Mucosa of descending colon (tissue), 3 donors: ENCODE results near the gene C11orf86. TPM values are rescaled to one million over a fixed set of nuclear protein-coding genes. Genes with fewer than 3 reads are reported as not detected.

Source experiments
- ATAC-seq: fragments of 200-7000 bp; cut with Tn5 transposase; one replicate; pipeline ENCODE4 v1.9.1; 2020; ENCODE audit warnings: mild to moderate bottlenecking, moderate library complexity
- DNase-seq, 3 donors: peaks; one replicate each; pipeline ENCODE4 v3.0.0-alpha.2; 2020
- H3K36me3 ChIP-seq: fragments of 200-600 bp; one replicate; pipeline ENCODE4 v1.8.0; 2021; ENCODE audit warnings: low read depth, mild to moderate bottlenecking
- H3K4me1 ChIP-seq: fragments of 200-600 bp; one replicate; pipeline ENCODE4 v1.8.0; 2021; ENCODE audit warnings: low read depth, mild to moderate bottlenecking
- H3K4me3 ChIP-seq: fragments of 200-600 bp; one replicate; pipeline ENCODE4 v1.8.0; 2021; ENCODE audit warnings: mild to moderate bottlenecking
- H3K9me3 ChIP-seq: fragments of 200-600 bp; one replicate; pipeline ENCODE4 v1.8.0; 2021; ENCODE audit warnings: mild to moderate bottlenecking
- intact Hi-C, 2 donors: fragments of 100-400 bp; cut with DNase I in 1 of 2; cut with micrococcal nuclease in 1 of 2; formaldehyde crosslinking; loops; one replicate each; pipeline versions ENCODE4 v1.11.0 to v1.11.1; 2022; cut with DNase I, micrococcal nuclease
- total RNA-seq, 3 donors: library from RNA; stranded (reverse); fragmentation: NEBNext Ultra II Directional in 2 of 3; extraction: Animal tissue kit (Norgen Biotek cat#: 25700) in 2 of 3; gene quantifications; one replicate each; pipeline versions ENCODE4 v1.2.1 to v1.2.4, GENCODE V29; 2021 to 2023
- TF ChIP-seq, protein P1 (sequence below): fragments of 200-600 bp; IDR thresholded peaks from one replicate; pipeline ENCODE4 v1.8.0; 2022; ENCODE audit warnings: antibody characterized with exemption, mild to moderate bottlenecking
- donor health status: DM: no; HTN: no; CAD: no; lungs with moderate emphysema.
- donor health status: DM: no; HTN: no; CAD: no.
- donor health status: DM: no; HTN: yes; CAD: no.

The C11orf86 gene
- total RNA-seq, 3 donors from 2014 or later = 26.9 to 51.5 (median 38.3) TPM

DNA sequence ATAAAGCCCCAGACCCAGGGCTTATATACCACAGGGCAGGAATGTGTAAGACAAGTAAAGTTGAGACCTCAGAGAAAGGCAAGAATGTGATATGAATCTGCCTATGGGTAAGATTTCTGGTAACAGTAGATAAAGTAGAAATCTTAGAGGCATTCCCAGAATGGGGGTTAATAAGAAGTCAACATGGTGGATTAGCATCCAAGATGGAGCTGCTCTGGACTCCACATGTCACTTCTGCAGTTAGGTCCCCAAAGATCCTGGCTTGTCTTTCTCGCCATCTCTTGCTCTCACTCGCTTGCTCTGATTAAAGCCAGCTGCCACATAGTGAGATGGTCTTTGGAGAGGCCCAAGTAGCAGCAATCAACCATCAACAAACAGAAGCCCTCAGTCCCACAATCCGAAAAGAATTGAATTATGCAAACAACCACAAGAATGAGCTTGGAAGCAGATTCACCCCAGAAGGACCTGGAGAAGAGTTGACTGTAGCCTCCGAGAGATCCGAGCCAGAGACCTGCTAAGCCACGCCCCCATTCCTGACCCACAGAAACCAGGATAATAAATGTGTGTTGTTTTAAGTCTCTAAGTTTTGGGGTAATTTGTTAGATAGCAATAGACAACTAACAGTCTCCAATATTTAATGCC, 5.4 kb upstream of the C11orf86 start:
- DNase-seq = no peak
- Histone ChIP-seq H3K4me1 (peaks cover 3% of the 10 kb centered on the region), H3K4me3 (no peak overlapping the region), H3K36me3 (no peaks in the 10 kb centered on the region), H3K9me3 (no peaks in the 10 kb centered on the region)
- ATAC-seq = no peak
- intact Hi-C loops = no loop called here
- TF ChIP-seq, protein P1, sequence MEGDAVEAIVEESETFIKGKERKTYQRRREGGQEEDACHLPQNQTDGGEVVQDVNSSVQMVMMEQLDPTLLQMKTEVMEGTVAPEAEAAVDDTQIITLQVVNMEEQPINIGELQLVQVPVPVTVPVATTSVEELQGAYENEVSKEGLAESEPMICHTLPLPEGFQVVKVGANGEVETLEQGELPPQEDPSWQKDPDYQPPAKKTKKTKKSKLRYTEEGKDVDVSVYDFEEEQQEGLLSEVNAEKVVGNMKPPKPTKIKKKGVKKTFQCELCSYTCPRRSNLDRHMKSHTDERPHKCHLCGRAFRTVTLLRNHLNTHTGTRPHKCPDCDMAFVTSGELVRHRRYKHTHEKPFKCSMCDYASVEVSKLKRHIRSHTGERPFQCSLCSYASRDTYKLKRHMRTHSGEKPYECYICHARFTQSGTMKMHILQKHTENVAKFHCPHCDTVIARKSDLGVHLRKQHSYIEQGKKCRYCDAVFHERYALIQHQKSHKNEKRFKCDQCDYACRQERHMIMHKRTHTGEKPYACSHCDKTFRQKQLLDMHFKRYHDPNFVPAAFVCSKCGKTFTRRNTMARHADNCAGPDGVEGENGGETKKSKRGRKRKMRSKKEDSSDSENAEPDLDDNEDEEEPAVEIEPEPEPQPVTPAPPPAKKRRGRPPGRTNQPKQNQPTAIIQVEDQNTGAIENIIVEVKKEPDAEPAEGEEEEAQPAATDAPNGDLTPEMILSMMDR = no peak

DNA sequence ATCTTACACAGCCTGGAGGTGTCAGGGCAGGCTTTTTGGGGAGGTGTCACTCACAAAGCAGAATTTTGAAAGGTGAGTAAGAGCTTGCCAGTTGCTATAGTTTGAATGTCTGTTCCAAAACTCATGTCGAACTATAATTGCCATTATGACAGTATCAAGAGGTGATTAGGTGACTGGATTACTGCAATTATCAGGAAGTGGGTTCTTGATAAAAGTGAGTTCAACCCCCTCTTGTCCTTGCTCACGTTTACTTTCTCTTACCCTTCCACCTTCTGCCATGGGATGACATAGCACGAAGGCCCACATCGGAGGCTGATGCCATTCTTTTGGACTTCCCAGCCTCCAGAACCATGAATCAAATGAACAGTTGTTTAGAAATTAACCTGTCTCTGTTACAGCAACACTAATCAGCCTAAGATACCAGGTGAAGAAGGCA, 4.7 kb upstream of the C11orf86 start:
- TF ChIP-seq, protein P1 = no peak
- H3K4me3 ChIP-seq = no peak overlapping the region
- DNase-seq (no peak), ATAC-seq (no peak)
- H3K4me1 ChIP-seq = peaks cover 3% of the 10 kb centered on the region
- no peaks in the 10 kb centered on the region for H3K9me3 ChIP-seq
- H3K36me3 ChIP-seq = no peaks in the 10 kb centered on the region
- intact Hi-C loops = no loop called here

DNA sequence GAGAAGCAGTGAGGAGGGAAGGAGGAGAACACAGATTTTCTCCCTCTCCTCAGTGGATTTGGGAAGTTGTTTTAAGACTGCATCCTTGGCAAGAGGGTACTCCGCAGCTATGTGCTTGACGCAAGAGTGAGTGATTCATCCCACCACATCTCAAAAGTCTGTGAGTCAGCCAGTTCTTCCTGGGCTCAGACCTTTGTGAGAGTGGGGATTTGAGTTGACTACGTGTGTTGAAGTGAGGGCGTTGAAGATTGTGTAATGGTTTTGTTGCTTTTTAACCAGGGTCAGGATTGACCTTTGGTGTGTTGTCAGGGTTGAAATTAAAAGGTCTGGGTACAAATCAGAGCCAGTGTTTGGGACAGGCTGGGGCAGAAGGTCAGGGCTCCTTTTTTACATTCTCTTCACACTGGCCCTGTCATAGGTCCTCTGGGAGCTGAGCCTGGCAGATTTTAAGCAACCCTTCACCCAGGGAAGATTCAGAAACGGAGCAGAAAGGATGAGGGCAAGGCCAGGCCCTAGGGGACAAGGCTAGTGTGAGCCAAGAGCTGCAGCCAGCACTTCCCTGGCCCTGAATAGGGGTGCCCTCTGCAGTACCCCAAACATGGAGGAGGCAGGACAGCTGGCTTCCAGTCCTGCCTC, 4.2 kb upstream of the C11orf86 start:
- H3K4me1 ChIP-seq = peaks cover 3% of the 10 kb centered on the region
- ATAC-seq (peak; percentile 72), DNase-seq (no peak)
- intact Hi-C loops = no loop called here
- H3K36me3 ChIP-seq = no peaks in the 10 kb centered on the region
- H3K4me3 ChIP-seq = no peak overlapping the region
- TF ChIP-seq, protein P1 = no peak
- H3K9me3 ChIP-seq = no peaks in the 10 kb centered on the region

DNA sequence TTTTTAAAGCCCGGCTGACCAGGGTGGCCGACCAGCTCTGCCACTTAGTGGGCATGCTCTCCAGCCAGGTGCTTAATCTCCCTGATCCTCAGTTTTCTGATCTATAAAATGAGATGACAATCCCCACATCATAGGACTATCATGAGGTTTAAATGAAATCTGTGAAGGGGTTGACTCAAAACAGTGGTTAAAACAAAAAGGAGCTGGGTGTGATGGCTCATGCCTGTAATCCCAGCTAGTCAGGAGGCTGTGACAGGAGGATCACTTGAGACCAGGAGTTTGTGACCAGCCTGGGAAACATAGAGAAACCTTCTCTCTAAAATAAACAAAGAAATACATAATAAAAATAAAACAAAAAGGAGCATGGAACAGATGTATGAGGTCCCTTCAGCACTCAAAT, 3.6 kb upstream of the C11orf86 start:
- no peak overlapping the region for H3K4me3 ChIP-seq
- no peak for ATAC-seq
- H3K9me3 ChIP-seq = no peaks in the 10 kb centered on the region
- peaks cover 3% of the 10 kb centered on the region for H3K4me1 ChIP-seq
- TF ChIP-seq, protein P1 = no peak
- intact Hi-C loops = no loop called here
- no peak for DNase-seq
- H3K36me3 ChIP-seq = no peaks in the 10 kb centered on the region

DNA sequence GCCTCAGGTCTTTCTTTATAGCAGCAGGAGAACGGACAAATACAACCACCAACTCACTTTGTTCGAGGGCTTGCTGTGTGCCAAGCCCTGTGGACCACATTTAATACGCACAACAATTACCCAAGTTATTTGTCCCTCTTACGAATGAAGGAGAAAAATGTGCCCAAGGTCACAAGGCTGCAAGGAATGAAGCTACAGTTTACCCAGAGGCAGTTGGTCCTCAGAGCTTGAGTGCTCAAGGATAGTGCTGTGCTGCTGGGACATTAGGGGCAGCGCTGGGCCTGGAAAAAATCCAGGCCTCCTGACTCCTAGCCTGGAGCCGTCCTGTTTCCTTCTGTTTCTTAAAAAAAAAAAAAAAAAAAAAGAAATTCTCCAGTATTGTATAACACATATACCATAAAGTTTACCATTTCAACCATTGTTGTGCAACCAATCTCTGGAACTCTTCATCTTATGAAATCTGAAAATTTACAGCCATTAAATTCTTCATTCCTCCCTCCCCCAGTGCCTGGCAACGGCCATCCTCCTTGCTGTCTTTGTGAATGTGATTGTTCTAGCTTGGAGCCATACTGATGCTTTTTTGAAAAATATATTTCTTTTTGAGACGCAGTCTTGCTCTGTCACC, 1.0 kb upstream of the C11orf86 start:
- TF ChIP-seq, protein P1 = no peak
- intact Hi-C loops = no loop called here

More for the DNA sequence above, 1.0 kb upstream of the C11orf86 start:
- Histone ChIP-seq H3K4me3 (no peak overlapping the region), H3K9me3 (no peaks in the 10 kb centered on the region), H3K36me3 (no peaks in the 10 kb centered on the region), H3K4me1 (peaks cover 3% of the 10 kb centered on the region)
- no peak for ATAC-seq
- DNase-seq = no peak
